ENCODE measurements around the gene RPP25L.

RPP25L gene

GRCh38 chr9:34620061-34620994 lies 8.4 kb upstream of the RPP25L start, which contains the start of gene DCTN3:
DCTN3 (minus strand) TSS chr9:34620495; CDS start chr9:34620464, 31 bp downstream.
- POLR2A ChIA-PET (ENCODE audit: low non-redundant PET), result interaction anchor here (1.1 kb wide), 1 partner anchor 15 kb away, joined by 3 read pairs; no protein-coding TSS in a partner anchor
- peak; percentile 98 for DNase-seq (ENCODE audit: low spot score)
- CTCF ChIA-PET, result interaction anchor here (0.6 to 1.8 kb wide), 6 partner anchors 8 to 542 kb away, joined by 3 to 9 read pairs (median 4); partner anchors contain the start of genes RPP25L and UNC13B
- TF ChIP-seq, protein P1, sequence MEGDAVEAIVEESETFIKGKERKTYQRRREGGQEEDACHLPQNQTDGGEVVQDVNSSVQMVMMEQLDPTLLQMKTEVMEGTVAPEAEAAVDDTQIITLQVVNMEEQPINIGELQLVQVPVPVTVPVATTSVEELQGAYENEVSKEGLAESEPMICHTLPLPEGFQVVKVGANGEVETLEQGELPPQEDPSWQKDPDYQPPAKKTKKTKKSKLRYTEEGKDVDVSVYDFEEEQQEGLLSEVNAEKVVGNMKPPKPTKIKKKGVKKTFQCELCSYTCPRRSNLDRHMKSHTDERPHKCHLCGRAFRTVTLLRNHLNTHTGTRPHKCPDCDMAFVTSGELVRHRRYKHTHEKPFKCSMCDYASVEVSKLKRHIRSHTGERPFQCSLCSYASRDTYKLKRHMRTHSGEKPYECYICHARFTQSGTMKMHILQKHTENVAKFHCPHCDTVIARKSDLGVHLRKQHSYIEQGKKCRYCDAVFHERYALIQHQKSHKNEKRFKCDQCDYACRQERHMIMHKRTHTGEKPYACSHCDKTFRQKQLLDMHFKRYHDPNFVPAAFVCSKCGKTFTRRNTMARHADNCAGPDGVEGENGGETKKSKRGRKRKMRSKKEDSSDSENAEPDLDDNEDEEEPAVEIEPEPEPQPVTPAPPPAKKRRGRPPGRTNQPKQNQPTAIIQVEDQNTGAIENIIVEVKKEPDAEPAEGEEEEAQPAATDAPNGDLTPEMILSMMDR (conservative IDR thresholded peaks at IDR 0.05; ENCODE audit: low read depth), result no peak
- peak within 1 kb of the TSS; percentile 62 for H3K27ac ChIP-seq

GRCh38 chr9:34615132-34615531 lies 3.2 kb upstream of the RPP25L start:
- TF ChIP-seq, protein P1 (conservative IDR thresholded peaks at IDR 0.05; ENCODE audit: low read depth), result no peak
- ChIA-PET CTCF (interaction anchor here (1.1 kb wide), 1 partner anchor 23 kb away, joined by 5 read pairs; no protein-coding TSS in a partner anchor), POLR2A (ENCODE audit: low non-redundant PET) (no interaction called here)
- DNase-seq (ENCODE audit: low spot score), result no peak
- no peak overlapping the region for H3K27ac ChIP-seq

GRCh38 chr9:34612788-34613390 lies 992 bp upstream of the RPP25L start:
- ChIA-PET CTCF (interaction anchor here (0.6 to 1.6 kb wide), 5 partner anchors 8 to 166 kb away, joined by 3 to 12 read pairs (median 3); partner anchors contain the start of gene DCTN3), POLR2A (ENCODE audit: low non-redundant PET) (no interaction called here)
- peak overlapping the region; percentile 95 for H3K27ac ChIP-seq
- TF ChIP-seq, protein P1 (conservative IDR thresholded peaks at IDR 0.05; ENCODE audit: low read depth), result peak; percentile 99
- peak; percentile 92 for DNase-seq (ENCODE audit: low spot score)

DNA sequence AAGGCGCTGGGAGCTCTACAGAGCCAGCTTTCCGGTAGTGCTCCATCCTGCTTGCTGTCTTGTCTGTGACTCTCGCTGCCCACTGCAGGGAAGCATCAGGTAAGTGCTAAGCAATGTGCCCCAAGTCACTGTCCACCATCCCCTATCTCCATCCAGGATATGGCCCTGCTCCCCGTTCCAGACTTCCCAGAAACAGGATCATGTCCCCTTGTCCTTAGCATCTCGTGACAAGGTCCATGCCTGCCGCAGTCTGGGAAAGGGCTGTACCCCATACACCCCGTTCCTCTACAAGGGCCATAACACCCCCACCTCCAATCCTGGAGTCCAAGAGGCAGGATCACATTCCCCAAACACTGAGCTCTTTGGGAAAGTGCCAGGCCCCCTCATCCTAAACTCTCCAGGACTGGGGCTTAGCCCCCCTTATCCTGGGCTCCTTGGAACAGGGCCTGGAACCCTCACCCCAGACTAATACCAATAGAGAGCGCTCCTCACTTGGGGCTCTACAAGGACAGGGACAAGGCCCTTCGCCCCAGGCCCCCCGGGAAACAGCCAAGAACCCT lies 566 bp downstream of the RPP25L start:
- CTCF ChIA-PET, result interaction anchor here (0.6 kb wide), 1 partner anchor 9 kb away, joined by 3 read pairs; no protein-coding TSS in a partner anchor
- TF ChIP-seq, protein P1 (conservative IDR thresholded peaks at IDR 0.05; ENCODE audit: low read depth), result no peak
- H3K27ac ChIP-seq, result peak overlapping the region; percentile 95
- no peak for DNase-seq (ENCODE audit: low spot score)
- POLR2A ChIA-PET (ENCODE audit: low non-redundant PET), result interaction anchor here (0.6 to 0.9 kb wide), 2 partner anchors 35 to 123 kb away, joined by 3 read pairs; partner anchors contain the start of gene GALT

GRCh38 chr9:34610434-34611206 lies 1.3 kb downstream of the RPP25L start:
- CTCF ChIA-PET, result interaction anchor here (0.6 kb wide), 1 partner anchor 8 kb away, joined by 3 read pairs; no protein-coding TSS in a partner anchor
- DNase-seq (ENCODE audit: low spot score), result no peak
- TF ChIP-seq, protein P1 (conservative IDR thresholded peaks at IDR 0.05; ENCODE audit: low read depth), result no peak
- peak overlapping the region; percentile 95 for H3K27ac ChIP-seq
- POLR2A ChIA-PET (ENCODE audit: low non-redundant PET), result interaction anchor here (0.9 kb wide), 1 partner anchor 36 kb away, joined by 3 read pairs; the partner anchor contains the start of gene GALT
